Type B pancreatic cell (in vitro differentiated cells): ENCODE results near the gene COX4I1. TPM values are rescaled to one million over a fixed set of nuclear protein-coding genes. Genes with fewer than 3 reads are reported as not detected.
A peak's percentile ranks its signal among the peaks of the same experiment; 100 is the strongest.

Experiments used
- DNase-seq: peaks from one replicate; pipeline ENCODE4 v3.0.0; 2021; ENCODE audit warnings: mixed read lengths; ENCODE audit not compliant: unreplicated experiment; ENCODE audit errors: extremely low spot score
- H3K27ac Mint-ChIP-seq: 2 replicates; pipeline ENCODE4 v1.8.0; 2021; ENCODE audit warnings: mild to moderate bottlenecking, mixed read lengths
- H3K27me3 Mint-ChIP-seq: 2 replicates; pipeline ENCODE4 v1.8.0; 2021; ENCODE audit warnings: mixed read lengths
- H3K36me3 Mint-ChIP-seq: 2 replicates; pipeline ENCODE4 v1.8.0; 2021; ENCODE audit warnings: mixed read lengths
- H3K4me1 Mint-ChIP-seq: one replicate; pipeline ENCODE4 v1.8.0; 2021; ENCODE audit warnings: mixed read lengths; ENCODE audit not compliant: unreplicated experiment
- H3K4me3 Mint-ChIP-seq: 2 replicates; pipeline ENCODE4 v1.8.0; 2021; ENCODE audit warnings: mild to moderate bottlenecking, mixed read lengths
- H3K9me3 Mint-ChIP-seq: 2 replicates; pipeline ENCODE4 v1.8.0; 2021; ENCODE audit warnings: mixed read lengths
- CTCF ChIP-seq: fragments of 200-600 bp; sonication (generic); conservative IDR thresholded peaks from 2 replicates; pipeline ENCODE4 v1.5.0; 2021; ENCODE audit warnings: antibody characterized with exemption, mild to moderate bottlenecking
- total RNA-seq: library from RNA; stranded (reverse); gene quantifications from 2 replicates; pipeline ENCODE4 v1.2.1, GENCODE V29; 2021; ENCODE audit warnings: low replicate concordance

COX4I1 gene
- total RNA-seq, 1 donor from 2014 or later: 524 TPM

DNA sequence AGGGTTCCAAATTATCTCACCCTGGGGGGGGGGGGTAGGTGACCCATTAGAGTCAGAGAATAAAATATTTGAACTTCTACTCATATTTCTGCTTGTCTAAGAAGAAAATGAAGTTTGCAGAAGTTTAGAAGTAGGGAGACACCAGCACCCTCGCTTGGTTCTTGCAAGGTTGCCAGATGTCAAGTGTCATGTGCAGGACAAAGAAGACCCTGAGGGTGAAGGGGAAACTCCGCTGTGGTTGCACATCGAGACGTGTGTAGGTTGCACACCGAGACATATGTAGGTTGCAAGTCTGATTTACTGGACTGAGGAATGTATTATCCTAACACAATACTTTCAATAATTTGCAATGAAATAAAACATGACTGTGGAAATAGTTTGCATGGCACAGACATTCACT lies 57.1 kb downstream of the COX4I1 start:
- DNase-seq: peak; percentile 7
- Mint-ChIP-seq H3K9me3 (no peaks in the 10 kb centered on the region), H3K4me1 (no peaks in the 10 kb centered on the region), H3K27me3 (peaks cover 25% of the 10 kb centered on the region), H3K27ac (no peak overlapping the region), H3K4me3 (no peak overlapping the region), H3K36me3 (no peaks in the 10 kb centered on the region)
- no peak for TF ChIP-seq CTCF

Other genes with a start within 250 kb of the COX4I1 start
- 101 and 112 TPM in 2 replicates for gene GSE1, start 186.4 kb upstream of the COX4I1 start, total RNA-seq
- gene GINS2, start 110.7 kb upstream of the COX4I1 start, total RNA-seq: 13.7 and 39.9 TPM in 2 replicates
- 3.1 and 4.9 TPM in 2 replicates for gene C16orf74, start 48.6 kb upstream of the COX4I1 start, total RNA-seq
- gene EMC8, start 151 bp upstream of the COX4I1 start, total RNA-seq: 34.8 and 41.4 TPM in 2 replicates
- 12.6 and 21.0 TPM in 2 replicates for gene IRF8, start 99.5 kb downstream of the COX4I1 start, total RNA-seq